GM12865 (cell line): Measurements from ENCODE around the gene PPP2R1A.

Source experiments
- DNase-seq: peaks from one replicate; pipeline ENCODE4 v3.0.0; 2010; ENCODE audit warnings: low read depth
- H3K4me3 ChIP-seq: 2 replicates; pipeline ENCODE4 v1.5.1; 2011; ENCODE audit warnings: mild to moderate bottlenecking, low read depth, low read length, control low read depth
- TF ChIP-seq, protein P1 (sequence below): IDR thresholded peaks from 2 replicates; pipeline ENCODE4 v1.5.1; 2011; ENCODE audit warnings: low read length, control low read depth, low read depth, inconsistent platforms; ENCODE audit not compliant: insufficient read depth; ENCODE audit errors: missing control alignments

The PPP2R1A gene

DNA sequence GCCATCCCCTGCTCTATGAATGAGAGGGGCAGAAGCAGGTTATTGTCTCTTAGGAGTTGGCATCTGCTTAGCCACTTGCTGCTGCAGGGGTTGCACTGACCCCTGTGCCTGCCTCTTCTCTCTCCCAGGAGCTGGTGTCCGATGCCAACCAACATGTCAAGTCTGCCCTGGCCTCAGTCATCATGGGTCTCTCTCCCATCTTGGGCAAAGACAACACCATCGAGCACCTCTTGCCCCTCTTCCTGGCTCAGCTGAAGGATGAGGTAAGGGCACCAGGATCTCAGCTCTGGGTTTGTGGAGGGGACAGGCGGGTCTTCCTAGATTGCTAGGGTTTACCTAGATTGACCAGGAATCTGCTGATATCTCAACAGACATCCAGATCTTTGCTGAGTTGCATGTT is 26.5 kb downstream of the PPP2R1A start:
- H3K4me3 ChIP-seq: no peak overlapping the region
- DNase-seq: no peak
- TF ChIP-seq, protein P1, sequence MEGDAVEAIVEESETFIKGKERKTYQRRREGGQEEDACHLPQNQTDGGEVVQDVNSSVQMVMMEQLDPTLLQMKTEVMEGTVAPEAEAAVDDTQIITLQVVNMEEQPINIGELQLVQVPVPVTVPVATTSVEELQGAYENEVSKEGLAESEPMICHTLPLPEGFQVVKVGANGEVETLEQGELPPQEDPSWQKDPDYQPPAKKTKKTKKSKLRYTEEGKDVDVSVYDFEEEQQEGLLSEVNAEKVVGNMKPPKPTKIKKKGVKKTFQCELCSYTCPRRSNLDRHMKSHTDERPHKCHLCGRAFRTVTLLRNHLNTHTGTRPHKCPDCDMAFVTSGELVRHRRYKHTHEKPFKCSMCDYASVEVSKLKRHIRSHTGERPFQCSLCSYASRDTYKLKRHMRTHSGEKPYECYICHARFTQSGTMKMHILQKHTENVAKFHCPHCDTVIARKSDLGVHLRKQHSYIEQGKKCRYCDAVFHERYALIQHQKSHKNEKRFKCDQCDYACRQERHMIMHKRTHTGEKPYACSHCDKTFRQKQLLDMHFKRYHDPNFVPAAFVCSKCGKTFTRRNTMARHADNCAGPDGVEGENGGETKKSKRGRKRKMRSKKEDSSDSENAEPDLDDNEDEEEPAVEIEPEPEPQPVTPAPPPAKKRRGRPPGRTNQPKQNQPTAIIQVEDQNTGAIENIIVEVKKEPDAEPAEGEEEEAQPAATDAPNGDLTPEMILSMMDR: no peak

DNA sequence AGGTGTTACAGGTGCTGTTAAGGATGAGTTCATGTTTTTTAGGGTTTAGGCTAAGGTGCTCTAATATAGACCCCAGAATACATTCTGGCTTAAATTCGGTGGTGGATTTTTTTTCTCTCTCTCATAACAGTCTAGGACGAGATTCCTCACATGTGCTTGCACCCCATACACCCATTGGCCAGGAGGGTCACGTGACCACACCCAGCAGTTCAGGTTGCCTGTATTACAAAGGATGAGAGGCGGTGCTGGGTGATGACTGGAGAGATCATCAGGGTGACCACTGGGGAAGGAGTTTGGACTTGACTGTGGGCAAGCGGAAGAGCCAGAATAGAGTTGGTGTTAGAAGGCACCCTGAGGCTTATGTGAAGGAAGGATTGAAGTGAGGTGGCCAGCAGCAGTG is 27.7 kb downstream of the PPP2R1A start:
- no peak overlapping the region for H3K4me3 ChIP-seq
- DNase-seq: no peak
- TF ChIP-seq, protein P1: no peak

DNA sequence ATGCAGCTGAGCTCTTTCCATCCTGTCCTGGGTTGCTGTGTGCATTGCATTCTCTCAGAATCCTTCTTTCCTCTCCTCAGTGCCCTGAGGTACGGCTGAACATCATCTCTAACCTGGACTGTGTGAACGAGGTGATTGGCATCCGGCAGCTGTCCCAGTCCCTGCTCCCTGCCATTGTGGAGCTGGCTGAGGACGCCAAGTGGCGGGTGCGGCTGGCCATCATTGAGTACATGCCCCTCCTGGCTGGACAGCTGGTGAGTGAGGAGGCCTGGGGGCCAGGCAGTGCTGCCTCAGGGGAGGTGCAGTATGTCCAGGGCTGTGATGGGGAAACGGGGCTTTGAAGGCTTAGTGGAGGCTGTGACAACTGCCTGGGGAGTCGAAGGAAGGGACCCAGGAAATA is 29.8 kb downstream of the PPP2R1A start:
- DNase-seq: no peak
- H3K4me3 ChIP-seq: no peak overlapping the region
- TF ChIP-seq, protein P1: no peak

DNA sequence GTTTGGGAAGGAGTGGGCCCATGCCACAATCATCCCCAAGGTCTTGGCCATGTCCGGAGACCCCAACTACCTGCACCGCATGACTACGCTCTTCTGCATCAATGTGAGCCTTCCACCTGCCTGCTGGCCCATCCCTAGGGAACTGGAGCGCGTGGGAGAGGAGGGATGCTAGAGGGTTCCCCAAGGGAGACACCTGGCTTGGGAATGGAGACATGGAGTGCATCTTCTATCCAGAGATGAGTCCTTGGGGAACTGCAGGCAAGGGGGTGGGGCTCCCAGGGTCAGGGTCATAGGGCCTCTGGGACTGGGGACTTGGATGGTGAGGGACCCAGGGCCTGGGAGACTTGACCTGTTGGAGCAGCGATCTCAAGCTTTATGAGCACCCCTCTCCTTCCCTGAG is 31.2 kb downstream of the PPP2R1A start:
- TF ChIP-seq, protein P1: no peak
- DNase-seq: no peak
- no peak overlapping the region for H3K4me3 ChIP-seq

GRCh38 chr19:52221831-52222375 is 32.1 kb downstream of the PPP2R1A start:
- H3K4me3 ChIP-seq: no peak overlapping the region
- DNase-seq: no peak
- TF ChIP-seq, protein P1: no peak

GRCh38 chr19:52224211-52224610 is 34.4 kb downstream of the PPP2R1A start:
- TF ChIP-seq, protein P1: no peak
- no peak overlapping the region for H3K4me3 ChIP-seq
- no peak for DNase-seq

DNA sequence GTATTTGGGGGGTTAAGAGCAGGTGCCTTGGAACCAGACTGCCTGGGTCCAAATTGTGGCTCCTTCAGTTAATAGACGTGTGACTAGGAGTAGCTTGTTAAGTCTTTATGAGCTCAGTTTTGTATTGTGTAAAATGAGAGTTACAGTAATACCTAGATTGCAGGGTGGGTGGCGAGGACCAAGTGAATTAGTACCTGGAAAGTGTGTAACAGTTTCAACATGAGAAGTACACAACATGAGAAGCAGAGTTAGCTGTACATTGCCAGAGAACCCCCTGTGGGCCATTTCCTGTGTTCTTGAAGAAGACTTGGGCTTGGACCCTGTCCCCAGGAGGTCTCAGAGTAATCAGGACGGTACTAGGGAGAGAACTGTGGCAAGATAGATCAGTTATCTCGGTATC is 36.8 kb downstream of the PPP2R1A start:
- TF ChIP-seq, protein P1: no peak
- no peak overlapping the region for H3K4me3 ChIP-seq
- no peak for DNase-seq
